ENCODE results near the gene SLC1A1.

The SLC1A1 gene

GRCh38 chr9:4618700-4619099, 128.4 kb downstream of the SLC1A1 start:
- DNase-seq (ENCODE audit: low read depth in 2 of 2): no peak

DNA sequence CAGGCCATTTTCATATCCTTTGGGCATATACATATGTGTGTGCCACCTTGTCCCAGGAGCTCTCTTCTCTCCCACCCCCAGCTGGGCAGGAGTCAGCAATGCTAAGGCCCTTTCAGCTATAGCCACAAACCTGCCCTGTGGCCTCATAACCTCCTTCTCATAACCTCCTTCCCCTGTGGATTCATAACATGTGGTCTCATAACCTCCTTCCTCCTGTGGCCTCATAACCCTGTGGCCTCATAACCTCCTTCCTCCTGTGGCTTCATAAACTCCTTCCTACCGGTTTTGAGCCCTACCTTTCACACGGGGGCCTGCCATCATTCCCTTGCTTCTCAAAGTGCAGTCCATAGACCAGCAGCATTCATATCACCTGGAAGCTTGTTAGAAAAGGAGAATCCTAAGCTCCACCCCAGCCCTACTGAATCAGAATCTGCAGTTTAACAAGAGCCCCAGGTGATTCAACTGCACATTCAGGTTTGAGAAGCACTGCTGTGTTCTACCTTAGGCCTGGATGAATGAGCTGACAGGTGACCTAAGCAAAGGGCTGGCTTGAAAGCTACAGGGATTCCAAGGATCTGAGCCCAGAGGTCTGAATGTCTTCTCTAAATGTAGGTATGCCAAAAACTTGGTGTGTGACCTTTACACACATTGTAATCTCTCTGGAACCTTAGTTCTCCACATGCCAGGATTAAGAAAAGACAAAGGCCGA, 129.9 kb downstream of the SLC1A1 start:
- no peak for DNase-seq (ENCODE audit: low read depth in 2 of 2)

DNA sequence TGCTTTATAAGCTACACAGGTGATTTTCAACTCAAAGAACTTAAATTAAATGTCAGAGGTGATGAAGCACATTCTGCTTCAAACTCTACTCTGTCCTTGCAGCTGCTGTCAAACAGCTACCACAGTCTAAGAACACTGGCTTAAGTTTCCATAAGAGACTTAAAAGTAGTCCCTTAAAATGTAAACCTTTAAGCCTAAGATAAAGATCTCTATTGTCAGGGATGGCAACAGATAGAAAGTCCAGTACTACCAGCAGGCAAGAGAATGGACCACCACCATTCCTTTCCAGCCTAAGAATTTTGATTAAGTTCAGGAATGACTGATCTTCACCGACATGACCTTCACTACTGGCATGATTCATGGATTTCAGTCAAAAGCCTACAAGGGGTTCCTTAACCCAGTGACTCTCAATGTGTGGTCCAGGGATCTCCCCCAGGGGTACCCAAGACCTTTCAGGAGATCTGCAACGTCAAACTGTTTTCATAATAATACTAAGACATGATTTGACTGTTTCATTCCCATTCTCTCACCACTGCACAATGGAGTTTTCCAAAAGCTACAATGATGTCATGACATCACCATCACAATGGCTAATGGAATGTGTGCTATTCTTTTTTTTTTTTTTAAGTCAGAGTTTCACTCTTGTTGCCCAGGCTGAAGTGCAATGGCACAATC, 130.8 kb downstream of the SLC1A1 start:
- DNase-seq (ENCODE audit: low read depth in 2 of 2): no peak

DNA sequence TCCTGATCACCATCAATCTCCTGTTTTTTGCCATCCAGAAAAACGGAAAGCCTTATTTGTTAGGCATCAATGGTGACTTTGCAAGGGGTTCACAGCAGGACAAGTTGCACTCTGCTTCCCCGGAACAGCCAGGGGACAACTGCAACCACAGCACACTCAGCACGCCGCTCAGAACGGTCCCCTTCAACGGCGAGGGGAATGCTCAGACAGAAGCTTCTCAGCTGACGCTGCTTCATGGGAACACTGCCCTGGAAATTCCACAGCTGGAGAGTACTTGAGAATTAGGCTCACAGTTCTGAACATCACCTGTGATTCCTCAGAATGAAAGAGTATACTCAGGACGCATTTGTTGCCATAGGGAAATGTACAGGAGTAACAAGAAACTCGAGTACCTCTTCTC, 131.7 kb downstream of the SLC1A1 start:
- no peak for DNase-seq (ENCODE audit: low read depth in 2 of 2)

GRCh38 chr9:4630836-4631235, 140.6 kb downstream of the SLC1A1 start:
- DNase-seq (ENCODE audit: low read depth in 2 of 2): no peak

All from activated CD8-positive, alpha-beta memory T cell treated with anti-CD3 and anti-CD28 coated beads for 4 hours (primary cell).